ENCODE measurements around the gene RAB7A. TPM values are rescaled to one million over a fixed set of nuclear protein-coding genes. Genes with fewer than 3 reads are reported as not detected.
"Not testable (repeated sequence)": the region's sequence is repeated elsewhere in the genome, so short reads cannot be mapped to it uniquely, and the experiment has no call there.

RAB7A gene
- total and polyA plus RNA-seq, 12 donors = 76.7 to 446 (median 133) TPM

DNA sequence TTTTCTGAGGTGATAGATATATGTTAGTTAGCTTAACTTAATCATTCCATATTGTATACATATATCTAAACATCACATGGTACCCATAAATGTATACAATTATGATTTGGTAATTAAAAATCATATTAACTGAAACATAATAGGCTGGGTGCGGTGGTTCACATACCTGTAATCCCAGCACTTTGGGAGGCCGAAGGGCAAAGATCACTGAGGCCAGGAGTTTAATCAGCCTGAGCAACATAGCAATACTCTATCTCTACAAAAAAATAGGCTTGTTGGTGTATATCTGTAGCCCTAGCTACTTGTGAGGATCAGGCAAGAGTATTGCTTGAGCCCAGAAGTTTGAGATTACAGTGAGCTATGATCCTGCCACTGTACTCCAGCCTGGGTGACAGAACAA, 20.9 kb downstream of the RAB7A start:
- WGBS, 4 donors = 97 to 100% (median 98%) methylated on average over 2 of the region's 2 CpGs
- no peaks in the 10 kb centered on the region for H3K9me3 ChIP-seq (replicated peaks in 1 of 3)
- peaks cover 0 to 3% of the 10 kb centered on the region in 2 donors for H3K36me3 ChIP-seq (replicated peaks in 1 of 2)
- H3K4me3 ChIP-seq = no peak overlapping the region
- DNase-seq = no peak
- intact Hi-C loops (cut with DNase I) = no loop called here
- H3K27ac ChIP-seq = no peak overlapping the region
- H3K4me1 ChIP-seq (replicated peaks in 1 of 2) = peaks cover 0 to 23% of the 10 kb centered on the region in 2 donors
- H3K27me3 ChIP-seq = no peaks in the 10 kb centered on the region
- TF ChIP-seq CTCF (IDR thresholded peaks at IDR 0.05) = no peak
- TF ChIP-seq POLR2A (IDR thresholded peaks at IDR 0.05) = no peak

DNA sequence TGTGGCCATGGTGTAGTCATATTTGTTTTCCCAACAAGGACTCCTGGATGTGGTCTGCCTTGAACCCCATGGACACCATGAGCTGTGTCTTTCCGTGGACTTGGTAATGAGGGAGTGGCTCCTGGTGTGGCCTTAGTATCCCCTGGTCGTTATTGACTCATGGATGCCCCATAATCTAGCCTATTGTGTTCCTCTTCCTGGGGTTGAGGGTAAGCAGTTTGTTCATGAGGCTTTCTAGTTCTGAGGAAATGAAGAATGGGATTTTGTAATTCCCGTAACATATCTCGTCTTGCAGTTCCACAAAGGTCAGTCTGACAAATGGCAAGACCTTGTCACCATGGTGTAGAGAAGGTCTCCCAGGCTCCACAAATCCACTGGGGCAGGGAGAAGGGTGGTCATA, 22.6 kb downstream of the RAB7A start:
- Histone ChIP-seq H3K9me3 (replicated peaks in 1 of 3) (no peaks in the 10 kb centered on the region), H3K27ac (peak overlapping the region in 1 of 5 donors; percentile 25), H3K27me3 (no peaks in the 10 kb centered on the region), H3K36me3 (replicated peaks in 1 of 2) (peaks cover 0 to 3% of the 10 kb centered on the region in 2 donors), H3K4me3 (no peak overlapping the region), H3K4me1 (replicated peaks in 1 of 2) (peaks cover 0 to 23% of the 10 kb centered on the region in 2 donors)
- no peak for DNase-seq
- TF ChIP-seq CTCF (IDR thresholded peaks at IDR 0.05) (no peak), POLR2A (IDR thresholded peaks at IDR 0.05) (no peak)
- WGBS, 4 donors = 47 to 94% (median 54%) methylated on average over 4 of the region's 4 CpGs
- intact Hi-C loops (cut with DNase I) = no loop called here

GRCh38 chr3:128749035-128749434, 23.1 kb downstream of the RAB7A start:
- DNase-seq = no peak
- no peaks in the 10 kb centered on the region for H3K27me3 ChIP-seq
- H3K27ac ChIP-seq = peak overlapping the region in 1 of 5 donors; percentile 25
- peaks cover 0 to 23% of the 10 kb centered on the region in 2 donors for H3K4me1 ChIP-seq (replicated peaks in 1 of 2)
- no peaks in the 10 kb centered on the region for H3K36me3 ChIP-seq (replicated peaks in 1 of 2)
- no peak overlapping the region for H3K4me3 ChIP-seq
- H3K9me3 ChIP-seq (replicated peaks in 1 of 3) = no peaks in the 10 kb centered on the region
- no peak for TF ChIP-seq POLR2A (IDR thresholded peaks at IDR 0.05)
- no peak for TF ChIP-seq CTCF (IDR thresholded peaks at IDR 0.05)
- intact Hi-C loops (cut with DNase I) = no loop called here

GRCh38 chr3:128749561-128749960, 23.6 kb downstream of the RAB7A start:
- intact Hi-C loops (cut with DNase I); H3K36me3 ChIP-seq (replicated peaks in 1 of 2): not testable (repeated sequence)
- 70 to 97% (median 89%) methylated on average over 5 of the region's 5 CpGs for WGBS, 4 donors

DNA sequence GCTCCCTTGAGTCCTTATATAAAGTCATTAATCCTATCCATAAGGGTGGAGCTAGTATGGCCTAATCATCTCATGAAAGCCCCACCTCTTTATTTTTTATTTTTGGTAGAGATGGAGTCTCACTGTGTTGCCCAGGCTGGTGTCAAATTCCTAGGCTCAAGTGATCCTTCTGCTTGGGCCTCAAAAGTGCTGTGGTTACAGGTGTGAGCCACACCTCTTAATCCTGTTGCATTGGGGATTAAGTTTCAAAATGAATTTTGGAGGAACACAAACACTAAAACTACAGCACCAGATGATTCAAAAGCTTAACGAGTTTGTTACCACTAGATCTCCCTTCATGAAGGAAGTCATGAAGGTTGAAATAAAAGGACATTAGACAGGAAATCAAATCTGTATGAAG, 27.7 kb downstream of the RAB7A start:
- Histone ChIP-seq H3K36me3 (replicated peaks in 1 of 2) (no peaks in the 10 kb centered on the region), H3K4me1 (replicated peaks in 1 of 2) (peaks cover 0 to 20% of the 10 kb centered on the region in 2 donors), H3K4me3 (no peak overlapping the region), H3K27me3 (no peaks in the 10 kb centered on the region), H3K9me3 (replicated peaks in 1 of 3) (no peaks in the 10 kb centered on the region), H3K27ac (no peak overlapping the region)
- WGBS, 4 donors = 83 to 95% (median 94%) methylated on average over 1 of the region's 1 CpG
- no peak for TF ChIP-seq POLR2A (IDR thresholded peaks at IDR 0.05)
- no peak for TF ChIP-seq CTCF (IDR thresholded peaks at IDR 0.05)
- DNase-seq = no peak
- intact Hi-C loops (cut with DNase I) = no loop called here

More at GRCh38 chr3:128749561-128749960, 23.6 kb downstream of the RAB7A start:
- not testable (repeated sequence) for H3K9me3 ChIP-seq (replicated peaks in 1 of 3); H3K4me3 ChIP-seq; H3K27ac ChIP-seq; H3K27me3 ChIP-seq; DNase-seq
- H3K4me1 ChIP-seq (replicated peaks in 1 of 2) = peaks cover 0 to 23% of the 10 kb centered on the region in 2 donors
